GM10847 (cell line): ENCODE measurements around the gene SNRPA1.

Experiments
- POLR2A ChIP-seq: IDR thresholded peaks from 2 replicates; pipeline ENCODE4 v1.6.1; 2011; ENCODE audit not compliant: insufficient read length; ENCODE audit errors: extremely low read depth

SNRPA1 gene

DNA sequence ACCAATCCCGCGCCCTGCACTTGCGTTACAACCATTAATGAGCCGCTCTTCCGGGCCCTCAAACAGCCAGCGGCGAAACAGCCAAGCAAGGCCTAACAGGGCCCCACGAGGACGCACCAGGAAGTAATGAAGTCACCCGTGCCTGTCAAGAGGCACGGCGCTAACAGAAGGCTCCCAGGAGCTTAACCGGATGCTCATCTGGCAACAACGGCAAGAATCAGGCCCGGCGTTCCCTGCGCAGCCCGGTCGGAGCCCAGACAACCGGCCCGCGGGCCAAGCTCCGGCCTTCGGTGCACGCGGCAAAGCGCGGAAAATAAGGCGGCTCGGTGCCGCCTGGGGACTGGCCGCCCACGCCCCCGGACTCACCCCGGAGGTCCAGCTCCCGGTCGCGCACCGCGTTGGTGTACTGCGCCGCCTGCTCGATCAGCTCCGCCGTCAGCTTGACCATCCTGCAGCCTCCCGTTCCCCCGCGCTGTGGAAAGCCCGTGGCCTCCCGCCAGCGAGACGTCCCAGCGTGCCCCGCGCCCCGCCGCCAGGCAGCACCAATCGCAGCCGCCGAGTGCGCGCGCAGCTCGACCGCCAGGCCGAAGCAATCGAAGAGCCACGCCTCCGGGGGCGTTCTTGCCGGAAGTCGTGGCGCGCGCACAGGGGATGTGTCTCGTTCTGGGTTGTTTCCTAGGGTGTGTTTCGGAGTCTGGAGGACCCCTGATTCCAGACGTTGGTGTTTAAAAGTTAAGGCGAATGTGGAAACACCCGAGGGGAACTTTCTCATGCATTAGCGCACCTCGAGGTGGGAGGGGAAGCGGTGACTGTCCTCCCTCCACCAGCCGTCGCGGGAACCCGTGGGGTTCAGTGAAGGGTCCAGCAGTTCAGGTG, at the start of gene SNRPA1:
SNRPA1 (minus strand) TSS at position 518 of the 876 bp plus-strand sequence; CDS start at position 448, 70 bp downstream.
- TF ChIP-seq POLR2A = peak; percentile 84

- no peak for TF ChIP-seq POLR2A
These were observed 47.0 kb upstream of the SNRPA1 start for GRCh38 chr15:101342056-101342455.

DNA sequence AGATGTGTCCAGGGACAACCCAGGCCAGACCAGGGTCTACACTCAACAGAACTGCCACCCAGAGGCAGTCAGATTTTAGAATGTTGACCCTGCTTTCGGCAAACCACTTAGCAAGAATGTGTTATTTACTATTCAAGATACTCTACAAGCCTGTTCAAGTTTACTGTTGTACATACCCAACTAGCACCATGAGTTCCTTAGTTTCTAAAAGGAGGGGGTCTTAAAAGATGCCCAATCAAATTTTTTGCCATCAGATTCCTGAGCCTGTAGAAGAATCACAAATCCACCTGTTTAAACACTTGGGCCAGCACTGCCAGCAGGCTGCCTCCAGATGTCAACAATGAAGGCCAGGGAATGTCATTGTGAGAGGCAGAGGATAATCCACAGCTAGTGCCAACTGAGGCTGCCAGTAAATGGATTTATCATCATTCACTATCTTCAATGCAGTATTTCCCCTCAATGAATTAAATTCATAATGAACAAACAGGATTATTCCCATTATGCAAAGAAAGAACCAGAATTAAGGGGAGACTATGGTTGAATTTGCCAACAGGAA, 43.5 kb upstream of the SNRPA1 start:
- TF ChIP-seq POLR2A = no peak

- TF ChIP-seq POLR2A = no peak
These were observed 42.9 kb upstream of the SNRPA1 start for GRCh38 chr15:101337976-101338375.

GRCh38 chr15:101332061-101332467, 37.0 kb upstream of the SNRPA1 start:
- no peak for TF ChIP-seq POLR2A

- no peak for TF ChIP-seq POLR2A
These were observed 34.9 kb upstream of the SNRPA1 start for GRCh38 chr15:101329867-101330380.

DNA sequence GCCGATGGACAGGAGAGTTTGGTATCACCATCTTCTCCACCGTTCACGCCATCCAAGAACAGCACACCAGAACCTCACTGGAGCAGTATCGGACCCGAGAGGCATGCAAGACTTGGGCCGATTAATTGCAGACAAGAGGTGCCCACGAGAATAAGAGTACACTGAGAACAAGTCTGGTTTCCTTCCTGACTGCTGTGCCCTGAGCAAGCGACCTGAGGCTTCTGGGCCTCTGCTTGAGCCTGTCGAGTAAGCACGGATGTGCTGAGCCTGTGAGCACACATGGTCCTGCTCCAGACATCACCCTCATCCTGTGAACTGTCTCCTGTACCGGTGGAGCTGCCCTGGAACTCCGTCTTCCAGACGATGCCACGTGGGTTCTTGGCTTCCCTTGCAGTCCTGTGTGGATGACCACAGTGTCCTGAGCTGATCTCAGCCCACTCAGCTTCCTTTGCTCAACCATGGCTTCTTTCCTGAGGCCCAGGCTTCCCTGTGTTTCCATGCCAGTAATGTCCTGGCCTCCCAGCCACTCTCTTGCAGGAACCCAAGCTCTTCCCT, 34.3 kb upstream of the SNRPA1 start:
- TF ChIP-seq POLR2A = no peak

DNA sequence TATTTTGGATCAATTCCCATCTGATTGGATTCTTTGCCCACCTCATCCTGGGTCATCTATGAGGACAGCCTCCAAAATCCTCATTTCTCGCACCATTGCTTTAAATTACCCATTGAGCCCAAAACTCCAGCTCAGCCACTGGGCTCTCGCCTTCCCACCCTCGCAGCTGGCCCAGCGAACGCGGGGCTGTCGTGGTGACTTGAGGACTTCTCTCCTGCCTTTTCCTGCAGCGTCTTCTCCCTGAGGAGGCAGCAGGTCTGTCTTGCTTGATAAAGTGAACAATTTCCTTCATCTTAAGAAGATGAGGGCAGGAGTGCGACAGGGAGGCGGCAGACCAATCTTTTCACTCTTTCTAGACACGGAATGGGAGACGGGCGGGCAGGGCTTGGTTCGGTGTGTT, 33.0 kb upstream of the SNRPA1 start:
- no peak for TF ChIP-seq POLR2A

GRCh38 chr15:101327147-101327740, 32.2 kb upstream of the SNRPA1 start:
- TF ChIP-seq POLR2A = no peak

- no peak for TF ChIP-seq POLR2A
These were observed 31.6 kb upstream of the SNRPA1 start for GRCh38 chr15:101326462-101327146.

GRCh38 chr15:101326026-101326315, 30.9 kb upstream of the SNRPA1 start:
- no peak for TF ChIP-seq POLR2A

DNA sequence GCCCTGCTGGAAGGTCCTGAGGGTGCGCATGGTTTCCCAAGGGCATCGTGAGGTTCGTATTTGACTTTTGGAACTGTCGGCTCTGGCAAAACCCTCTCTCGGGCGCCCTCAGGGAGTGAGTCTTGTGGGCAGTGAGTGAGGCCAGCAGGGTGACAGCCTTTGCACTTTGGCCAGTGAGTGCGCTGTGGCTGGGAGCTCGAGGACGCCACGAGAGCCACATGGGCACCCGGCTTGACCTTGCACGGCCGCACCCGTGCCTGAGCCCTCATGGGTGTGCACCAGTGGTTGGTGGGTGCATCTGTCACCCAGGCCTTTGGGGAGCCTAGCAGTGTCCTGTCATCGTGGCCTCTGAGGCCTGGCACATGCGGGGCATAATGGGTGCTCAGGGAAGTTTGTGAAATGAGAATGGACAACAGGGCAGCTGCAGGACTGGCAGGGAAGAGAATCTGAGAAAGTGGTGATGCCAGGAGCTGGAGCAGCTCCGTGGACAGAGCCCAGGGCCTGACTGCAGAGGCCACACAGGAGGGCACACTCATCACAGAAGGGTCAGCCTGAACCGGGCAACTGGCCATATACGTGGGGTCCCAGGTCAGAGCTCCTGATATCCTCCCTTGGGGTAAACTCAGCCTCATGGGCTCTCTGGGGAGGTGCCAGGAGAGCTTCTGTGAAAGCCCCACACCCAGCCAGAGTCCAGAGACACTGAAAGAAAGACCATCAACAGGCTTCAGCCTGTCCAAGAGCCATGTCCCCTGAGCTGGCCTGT, 30.4 kb upstream of the SNRPA1 start:
- no peak for TF ChIP-seq POLR2A

GRCh38 chr15:101324524-101325177, 29.6 kb upstream of the SNRPA1 start:
- no peak for TF ChIP-seq POLR2A

- no peak for TF ChIP-seq POLR2A
These were observed 28.9 kb upstream of the SNRPA1 start for GRCh38 chr15:101323793-101324523.
